ENCODE measurements around the gene ADCYAP1R1. TPM values are rescaled to one million over a fixed set of nuclear protein-coding genes. Genes with fewer than 3 reads are reported as not detected.

Gene ADCYAP1R1
- total and polyA plus RNA-seq, 2 donors (not counting 1 experiment from before 2014, with no cell fraction given): not detected

DNA sequence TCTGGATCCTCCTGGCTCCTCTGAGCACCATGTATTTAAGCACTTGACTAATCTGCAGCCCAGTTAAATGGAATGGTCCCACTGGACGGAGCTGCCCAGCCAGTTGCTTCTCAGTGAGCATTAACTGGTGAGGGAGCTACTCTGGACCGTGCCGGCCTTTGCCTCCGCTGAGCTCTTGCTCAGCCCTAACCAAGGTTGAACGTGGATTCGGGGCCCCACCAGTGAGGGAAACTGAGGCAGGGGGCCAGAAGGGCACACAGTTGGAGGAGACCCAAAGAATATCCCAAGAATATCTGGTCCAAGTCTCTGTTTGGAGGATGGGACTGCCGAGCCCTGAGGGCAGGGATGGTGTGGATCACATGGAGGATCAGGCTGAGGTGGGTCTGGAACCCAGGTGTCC is 13.7 kb downstream of the ADCYAP1R1 start:
- no peaks in the 10 kb centered on the region for H3K9me3 ChIP-seq (ENCODE audit: control extremely low read depth in 1 of 3, control insufficient read depth in 2 of 3, insufficient read depth in 1 of 3, low read length in 2 of 3)
- Mint-ChIP-seq H3K4me3 (no peak overlapping the region), H3K27ac (no peak overlapping the region), H3K4me1 (no peaks in the 10 kb centered on the region), H3K9me3 (ENCODE audit: insufficient read depth) (no peaks in the 10 kb centered on the region), H3K27me3 (peaks cover 3% of the 10 kb centered on the region)
- no peak overlapping the region for H3K9ac ChIP-seq (ENCODE audit: low read length)
- H4K20me1 ChIP-seq (ENCODE audit: control insufficient read depth, insufficient read depth, low read length, poor library complexity, severe bottlenecking): no peaks in the 10 kb centered on the region
- ChIA-PET CTCF (no interaction called here), POLR2A (no interaction called here)
- H3K36me3 ChIP-seq (replicated peaks in 1 of 2; ENCODE audit: control extremely low read depth in 1 of 2, control insufficient read depth in 1 of 2, extremely low read depth in 1 of 2, insufficient read depth in 2 of 2, low read length in 1 of 2): no peaks in the 10 kb centered on the region
- no peaks in the 10 kb centered on the region for H3K27me3 ChIP-seq (replicated peaks in 1 of 4; ENCODE audit: control extremely low read depth in 1 of 4, control insufficient read depth in 3 of 4, insufficient read depth in 4 of 4, low read length in 3 of 4)
- no peaks in the 10 kb centered on the region for H3K4me1 ChIP-seq (ENCODE audit: control insufficient read depth in 2 of 2, insufficient read depth in 2 of 2, low read length in 2 of 2)
- no peaks in the 10 kb centered on the region for H3K79me2 ChIP-seq (ENCODE audit: control insufficient read depth, insufficient read depth, low read length)
- no peak overlapping the region for H2AFZ ChIP-seq (ENCODE audit: insufficient read depth, low read depth, low read length, poor library complexity, severe bottlenecking)
- WGBS (ENCODE audit: insufficient coverage): 89% methylated on average over 7 of the region's 7 CpGs
- TF ChIP-seq, protein P1, sequence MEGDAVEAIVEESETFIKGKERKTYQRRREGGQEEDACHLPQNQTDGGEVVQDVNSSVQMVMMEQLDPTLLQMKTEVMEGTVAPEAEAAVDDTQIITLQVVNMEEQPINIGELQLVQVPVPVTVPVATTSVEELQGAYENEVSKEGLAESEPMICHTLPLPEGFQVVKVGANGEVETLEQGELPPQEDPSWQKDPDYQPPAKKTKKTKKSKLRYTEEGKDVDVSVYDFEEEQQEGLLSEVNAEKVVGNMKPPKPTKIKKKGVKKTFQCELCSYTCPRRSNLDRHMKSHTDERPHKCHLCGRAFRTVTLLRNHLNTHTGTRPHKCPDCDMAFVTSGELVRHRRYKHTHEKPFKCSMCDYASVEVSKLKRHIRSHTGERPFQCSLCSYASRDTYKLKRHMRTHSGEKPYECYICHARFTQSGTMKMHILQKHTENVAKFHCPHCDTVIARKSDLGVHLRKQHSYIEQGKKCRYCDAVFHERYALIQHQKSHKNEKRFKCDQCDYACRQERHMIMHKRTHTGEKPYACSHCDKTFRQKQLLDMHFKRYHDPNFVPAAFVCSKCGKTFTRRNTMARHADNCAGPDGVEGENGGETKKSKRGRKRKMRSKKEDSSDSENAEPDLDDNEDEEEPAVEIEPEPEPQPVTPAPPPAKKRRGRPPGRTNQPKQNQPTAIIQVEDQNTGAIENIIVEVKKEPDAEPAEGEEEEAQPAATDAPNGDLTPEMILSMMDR (IDR thresholded peaks at IDR 0.05): no peak
- no peak for TF ChIP-seq EZH2 (IDR thresholded peaks at IDR 0.05; ENCODE audit: borderline replicate concordance, insufficient read depth, low read depth, low read length, poor library complexity, severe bottlenecking)
- H3K4me2 ChIP-seq (replicated peaks; ENCODE audit: low read depth, low read length, poor library complexity, severe bottlenecking): no peak overlapping the region
- ATAC-seq (ENCODE audit: low read depth): no peak
- no peak overlapping the region for H3K4me3 ChIP-seq (ENCODE audit: control extremely low read depth in 1 of 5, extremely low read depth in 1 of 5, insufficient read depth in 1 of 5, low read depth in 2 of 5, low read length in 4 of 5)
- no peak for DNase-seq
- intact Hi-C loops (cut with micrococcal nuclease): no loop called here
- H3K27ac ChIP-seq (ENCODE audit: low read length in 2 of 2): no peak overlapping the region

DNA sequence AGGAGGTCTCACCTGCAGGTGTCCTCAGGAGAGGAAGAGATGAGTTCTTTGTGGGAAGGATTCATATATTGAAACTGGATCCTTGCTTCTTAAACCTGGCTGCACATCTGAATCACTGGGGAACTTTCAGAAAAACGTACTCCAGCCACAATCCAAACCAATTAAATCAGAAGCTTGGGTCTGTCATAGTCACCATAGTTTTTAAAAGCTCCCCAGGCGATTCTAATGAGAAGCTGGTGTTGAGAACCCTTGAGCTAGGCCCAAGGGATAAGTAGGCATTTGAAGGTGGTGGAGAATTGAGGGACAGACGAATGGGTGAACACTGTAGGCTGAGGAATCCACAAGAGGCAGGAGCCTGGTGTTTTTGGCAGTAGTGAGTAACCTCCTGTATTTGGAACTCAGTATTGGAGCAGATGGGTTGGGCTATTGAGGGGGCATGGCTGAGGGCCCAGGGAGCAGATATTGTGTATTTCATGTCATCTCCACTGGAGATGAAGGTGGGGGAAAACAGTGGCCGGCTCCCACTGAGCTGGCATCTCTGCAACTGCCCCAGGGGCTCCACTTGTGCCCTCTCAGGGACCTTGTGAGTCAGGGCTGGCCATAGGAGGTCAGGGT is 14.5 kb downstream of the ADCYAP1R1 start:
- Mint-ChIP-seq H3K27me3 (peaks cover 3% of the 10 kb centered on the region), H3K4me1 (no peaks in the 10 kb centered on the region), H3K9me3 (ENCODE audit: insufficient read depth) (no peaks in the 10 kb centered on the region), H3K27ac (no peak overlapping the region), H3K4me3 (no peak overlapping the region)
- Histone ChIP-seq H4K20me1 (ENCODE audit: control insufficient read depth, insufficient read depth, low read length, poor library complexity, severe bottlenecking) (no peaks in the 10 kb centered on the region), H3K4me1 (ENCODE audit: control insufficient read depth in 2 of 2, insufficient read depth in 2 of 2, low read length in 2 of 2) (no peaks in the 10 kb centered on the region), H3K9ac (ENCODE audit: low read length) (no peak overlapping the region), H3K36me3 (replicated peaks in 1 of 2; ENCODE audit: control extremely low read depth in 1 of 2, control insufficient read depth in 1 of 2, extremely low read depth in 1 of 2, insufficient read depth in 2 of 2, low read length in 1 of 2) (no peaks in the 10 kb centered on the region), H3K27ac (ENCODE audit: low read length in 2 of 2) (no peak overlapping the region), H3K79me2 (ENCODE audit: control insufficient read depth, insufficient read depth, low read length) (no peaks in the 10 kb centered on the region), H3K4me2 (replicated peaks; ENCODE audit: low read depth, low read length, poor library complexity, severe bottlenecking) (no peak overlapping the region), H2AFZ (ENCODE audit: insufficient read depth, low read depth, low read length, poor library complexity, severe bottlenecking) (no peak overlapping the region), H3K4me3 (ENCODE audit: control extremely low read depth in 1 of 5, extremely low read depth in 1 of 5, insufficient read depth in 1 of 5, low read depth in 2 of 5, low read length in 4 of 5) (no peak overlapping the region), H3K27me3 (replicated peaks in 1 of 4; ENCODE audit: control extremely low read depth in 1 of 4, control insufficient read depth in 3 of 4, insufficient read depth in 4 of 4, low read length in 3 of 4) (no peaks in the 10 kb centered on the region), H3K9me3 (ENCODE audit: control extremely low read depth in 1 of 3, control insufficient read depth in 2 of 3, insufficient read depth in 1 of 3, low read length in 2 of 3) (no peaks in the 10 kb centered on the region)
- TF ChIP-seq EZH2 (IDR thresholded peaks at IDR 0.05; ENCODE audit: borderline replicate concordance, insufficient read depth, low read depth, low read length, poor library complexity, severe bottlenecking): no peak
- TF ChIP-seq, protein P1 (IDR thresholded peaks at IDR 0.05): no peak
- ChIA-PET POLR2A (no interaction called here), CTCF (no interaction called here)
- WGBS (ENCODE audit: insufficient coverage): 64% methylated on average over 3 of the region's 4 CpGs
- DNase-seq (no peak), ATAC-seq (ENCODE audit: low read depth) (no peak)
- intact Hi-C loops (cut with micrococcal nuclease): no loop called here
